ENCODE results near the gene ZFP92.

Gene ZFP92

GRCh38 chrX:153371256-153371655 is 40.0 kb upstream of the ZFP92 start:
- TF ChIP-seq EZH2phosphoT487 (IDR thresholded peaks at IDR 0.05; ENCODE audit: low read length) (no peak), EZH2 (optimal IDR thresholded peaks at IDR 0.05; ENCODE audit: low read depth, low read length) (no peak), CTCF (IDR thresholded peaks at IDR 0.05; ENCODE audit: low read length) (no peak)
- Histone ChIP-seq H3K27ac (ENCODE audit: low read length) (no peak overlapping the region), H3K27me3 (replicated peaks; ENCODE audit: insufficient read depth, low read length) (no peaks in the 10 kb centered on the region), H3K9me2 (replicated peaks; ENCODE audit: insufficient read depth, low read length) (no peaks in the 10 kb centered on the region), H3K79me2 (ENCODE audit: low read length) (no peaks in the 10 kb centered on the region), H3K4me1 (ENCODE audit: low read length) (peaks cover 3% of the 10 kb centered on the region; the same call in 1 of the 2 replicates), H3K4me3 (ENCODE audit: low read length) (no peak overlapping the region), H3K9ac (ENCODE audit: low read length) (no peak overlapping the region), H3K9me3 (replicated peaks; ENCODE audit: insufficient read depth, low read length) (no peaks in the 10 kb centered on the region), H2AFZ (ENCODE audit: low read length) (no peak overlapping the region), H3F3A (ENCODE audit: insufficient read depth, low read length) (no peaks in the 10 kb centered on the region), H4K20me1 (ENCODE audit: insufficient read depth, low read length) (no peaks in the 10 kb centered on the region), H3K36me3 (replicated peaks; ENCODE audit: insufficient read depth, low read length) (no peaks in the 10 kb centered on the region), H3K4me2 (ENCODE audit: low read depth, low read length) (no peak overlapping the region)
- no peak for DNase-seq

GRCh38 chrX:153372949-153373348 is 38.3 kb upstream of the ZFP92 start:
- Histone ChIP-seq H3K27ac (ENCODE audit: low read length) (no peak overlapping the region), H3F3A (ENCODE audit: insufficient read depth, low read length) (no peaks in the 10 kb centered on the region), H2AFZ (ENCODE audit: low read length) (no peak overlapping the region), H3K9me3 (replicated peaks; ENCODE audit: insufficient read depth, low read length) (no peaks in the 10 kb centered on the region), H3K4me1 (ENCODE audit: low read length) (peaks cover 3% of the 10 kb centered on the region; the same call in 1 of the 2 replicates), H3K36me3 (replicated peaks; ENCODE audit: insufficient read depth, low read length) (no peaks in the 10 kb centered on the region), H3K27me3 (replicated peaks; ENCODE audit: insufficient read depth, low read length) (no peaks in the 10 kb centered on the region), H3K4me3 (ENCODE audit: low read length) (no peak overlapping the region), H3K9me2 (replicated peaks; ENCODE audit: insufficient read depth, low read length) (no peaks in the 10 kb centered on the region), H3K4me2 (ENCODE audit: low read depth, low read length) (no peak overlapping the region), H3K79me2 (ENCODE audit: low read length) (no peaks in the 10 kb centered on the region), H4K20me1 (ENCODE audit: insufficient read depth, low read length) (no peaks in the 10 kb centered on the region), H3K9ac (ENCODE audit: low read length) (no peak overlapping the region)
- TF ChIP-seq EZH2 (optimal IDR thresholded peaks at IDR 0.05; ENCODE audit: low read depth, low read length) (no peak), EZH2phosphoT487 (IDR thresholded peaks at IDR 0.05; ENCODE audit: low read length) (no peak), CTCF (IDR thresholded peaks at IDR 0.05; ENCODE audit: low read length) (no peak)
- no peak for DNase-seq

GRCh38 chrX:153374426-153374825 is 36.8 kb upstream of the ZFP92 start:
- Histone ChIP-seq H3K4me1 (ENCODE audit: low read length) (peaks cover 3% of the 10 kb centered on the region; the same call in 1 of the 2 replicates), H3K9ac (ENCODE audit: low read length) (no peak overlapping the region), H3F3A (ENCODE audit: insufficient read depth, low read length) (no peaks in the 10 kb centered on the region), H3K4me2 (ENCODE audit: low read depth, low read length) (no peak overlapping the region), H3K4me3 (ENCODE audit: low read length) (no peak overlapping the region), H3K79me2 (ENCODE audit: low read length) (no peaks in the 10 kb centered on the region), H4K20me1 (ENCODE audit: insufficient read depth, low read length) (no peaks in the 10 kb centered on the region), H3K27me3 (replicated peaks; ENCODE audit: insufficient read depth, low read length) (no peaks in the 10 kb centered on the region), H3K9me3 (replicated peaks; ENCODE audit: insufficient read depth, low read length) (no peaks in the 10 kb centered on the region), H3K36me3 (replicated peaks; ENCODE audit: insufficient read depth, low read length) (no peaks in the 10 kb centered on the region), H3K9me2 (replicated peaks; ENCODE audit: insufficient read depth, low read length) (no peaks in the 10 kb centered on the region), H2AFZ (ENCODE audit: low read length) (no peak overlapping the region), H3K27ac (ENCODE audit: low read length) (no peak overlapping the region)
- no peak for TF ChIP-seq EZH2phosphoT487 (IDR thresholded peaks at IDR 0.05; ENCODE audit: low read length)
- 0 out of 2 replicates have a peak, but pooled peaks have one; percentile 11 for TF ChIP-seq CTCF (IDR thresholded peaks at IDR 0.05; ENCODE audit: low read length)
- TF ChIP-seq EZH2 (optimal IDR thresholded peaks at IDR 0.05; ENCODE audit: low read depth, low read length) = no peak
- no peak for DNase-seq

All from MM.1S (cell line).